Kidney (tissue), 14 donors: ENCODE measurements around the gene TMEM86A. TPM values are rescaled to one million over a fixed set of nuclear protein-coding genes. Genes with fewer than 3 reads are reported as not detected.

ENCODE experiments used
- DNase-seq, 5 donors: peaks; one replicate each; pipeline ENCODE4 v3.0.0-alpha.2; 2013 to 2020
- FAIRE-seq: peaks from 2 replicates; lab custom pipeline; 2012; peaks lifted over from hg19 to GRCh38; lab: Jason Lieb, UNC
- H3K27ac ChIP-seq, 2 donors: one replicate each; pipeline ENCODE4 v1.7.0; 2013; ENCODE audit warnings: low read depth in 2 of 2, low read length in 2 of 2, inconsistent platforms in 1 of 2
- H3K27me3 ChIP-seq: one replicate; pipeline ENCODE4 v1.7.1; 2013; ENCODE audit warnings: low read length, inconsistent platforms; ENCODE audit not compliant: control insufficient read depth, insufficient read depth
- H3K36me3 ChIP-seq, 3 donors: one replicate each; pipeline versions ENCODE4 v1.7.0 to v1.7.1; 2013; ENCODE audit warnings: low read length in 3 of 3, control low read depth in 1 of 3, inconsistent platforms in 1 of 3; ENCODE audit not compliant: insufficient read depth in 3 of 3, control insufficient read depth in 2 of 3
- H3K4me1 ChIP-seq, 3 donors: one replicate each; pipeline versions ENCODE4 v1.7.0 to v1.7.1; 2013; ENCODE audit warnings: low read length in 3 of 3, inconsistent platforms in 1 of 3, low read depth in 1 of 3; ENCODE audit not compliant: control insufficient read depth in 2 of 3, insufficient read depth in 2 of 3
- H3K4me3 ChIP-seq, 3 donors: one replicate each; pipeline versions ENCODE4 v1.7.0 to v1.8.1; 2013; ENCODE audit warnings: low read length in 3 of 3, control low read depth in 1 of 3, inconsistent platforms in 1 of 3
- H3K9ac ChIP-seq, 3 donors: one replicate each; pipeline versions ENCODE4 v1.7.0 to v1.7.1; 2013; ENCODE audit warnings: low read length in 3 of 3, control low read depth in 1 of 3, inconsistent platforms in 1 of 3
- H3K9me3 ChIP-seq, 3 donors: one replicate each; pipeline versions ENCODE4 v1.7.0 to v1.7.1; 2013; ENCODE audit warnings: low read length in 3 of 3, control low read depth in 1 of 3, inconsistent platforms in 1 of 3; ENCODE audit not compliant: control insufficient read depth in 2 of 3, insufficient read depth in 1 of 3
- intact Hi-C: fragments of 100-400 bp; cut with DNase I; formaldehyde crosslinking; loops from one replicate; pipeline ENCODE4 v1.11.1; 2022
- polyA plus RNA-seq: library from polyadenylated mRNA; stranded (reverse); fragments of 350-450 nt; fragmentation: Illumina TruSeq; extraction: RNeasy Lipid Tissue Mini Kit (QIAGEN cat#74804); gene quantifications from one replicate; pipeline ENCODE4 v1.2.3, GENCODE V29; 2014; ENCODE audit warnings: low read depth, low replicate concordance; ENCODE audit not compliant: insufficient read depth
- total RNA-seq: library from RNA; stranded (reverse); fragmentation: NEBNext Ultra II Directional; extraction: Animal tissue kit (Norgen Biotek cat#: 25700); gene quantifications from one replicate; pipeline ENCODE4 v1.2.1, GENCODE V29; 2021
- TF ChIP-seq, protein P1 (sequence below): IDR thresholded peaks from 3 replicates; pipeline ENCODE4 v1.5.1; 2012; ENCODE audit warnings: mild to moderate bottlenecking, moderate library complexity, borderline replicate concordance; ENCODE audit not compliant: insufficient read depth; ENCODE audit errors: extremely low read depth
- donor health status: control.
- donor health status: control.
- donor health status: control.
- donor health status: control.
- donor health status: control.
- donor health status: DM: yes; HTN: yes; CAD: no.
- donor health status: Normal renal cell carcinoma (clear cell type).

Gene TMEM86A
- total and polyA plus RNA-seq, 2 donors from 2014 or later, result 7.4 to 17.1 TPM

- no peaks in the 10 kb centered on the region for H3K9me3 ChIP-seq
- no peak overlapping the region for H3K27ac ChIP-seq
- H3K4me1 ChIP-seq, result peaks cover 0 to 37% (median 21%) of the 10 kb centered on the region in 3 donors
- H3K36me3 ChIP-seq, result no peaks in the 10 kb centered on the region
- DNase-seq, result peak in 1 of 5 donors; percentile 10
- no peak overlapping the region for H3K9ac ChIP-seq
- TF ChIP-seq, protein P1, sequence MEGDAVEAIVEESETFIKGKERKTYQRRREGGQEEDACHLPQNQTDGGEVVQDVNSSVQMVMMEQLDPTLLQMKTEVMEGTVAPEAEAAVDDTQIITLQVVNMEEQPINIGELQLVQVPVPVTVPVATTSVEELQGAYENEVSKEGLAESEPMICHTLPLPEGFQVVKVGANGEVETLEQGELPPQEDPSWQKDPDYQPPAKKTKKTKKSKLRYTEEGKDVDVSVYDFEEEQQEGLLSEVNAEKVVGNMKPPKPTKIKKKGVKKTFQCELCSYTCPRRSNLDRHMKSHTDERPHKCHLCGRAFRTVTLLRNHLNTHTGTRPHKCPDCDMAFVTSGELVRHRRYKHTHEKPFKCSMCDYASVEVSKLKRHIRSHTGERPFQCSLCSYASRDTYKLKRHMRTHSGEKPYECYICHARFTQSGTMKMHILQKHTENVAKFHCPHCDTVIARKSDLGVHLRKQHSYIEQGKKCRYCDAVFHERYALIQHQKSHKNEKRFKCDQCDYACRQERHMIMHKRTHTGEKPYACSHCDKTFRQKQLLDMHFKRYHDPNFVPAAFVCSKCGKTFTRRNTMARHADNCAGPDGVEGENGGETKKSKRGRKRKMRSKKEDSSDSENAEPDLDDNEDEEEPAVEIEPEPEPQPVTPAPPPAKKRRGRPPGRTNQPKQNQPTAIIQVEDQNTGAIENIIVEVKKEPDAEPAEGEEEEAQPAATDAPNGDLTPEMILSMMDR, result no peak
- intact Hi-C loops, result no loop called here
- no peak for FAIRE-seq
- no peak overlapping the region for H3K4me3 ChIP-seq
- no peaks in the 10 kb centered on the region for H3K27me3 ChIP-seq
Measured at GRCh38 chr11:18704698-18705097, 6.1 kb downstream of the TMEM86A start.

DNA sequence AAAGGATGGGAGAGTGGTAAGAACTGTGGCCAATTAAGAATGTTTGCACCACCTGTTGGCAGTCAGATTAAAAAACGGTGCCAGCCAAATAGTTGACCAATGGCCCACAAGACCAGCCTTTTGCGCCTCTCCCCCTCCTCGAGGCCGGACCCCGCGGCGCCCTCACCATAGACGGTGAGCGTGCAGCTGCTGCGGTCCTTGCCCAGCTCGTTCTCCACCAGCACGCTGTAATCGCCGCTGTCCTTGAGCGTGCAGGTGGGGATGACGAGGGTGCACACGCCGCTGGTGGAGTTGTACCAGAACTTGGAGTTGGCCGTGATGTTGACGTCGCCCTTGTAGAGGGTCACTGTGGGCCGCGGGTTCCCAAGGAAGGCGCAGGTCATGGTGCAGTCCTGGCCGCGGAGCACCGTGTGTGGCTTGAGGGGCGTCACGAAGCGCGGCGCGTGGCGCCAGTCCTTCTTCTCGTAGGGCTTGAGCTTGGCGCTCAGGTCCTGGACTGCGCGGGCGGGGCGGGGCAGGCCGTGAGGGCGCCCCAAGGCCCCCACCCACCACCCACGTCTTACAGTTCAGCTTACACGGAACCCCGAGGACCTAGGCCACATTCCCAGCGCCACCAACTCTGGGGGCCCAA, 7.2 kb downstream of the TMEM86A start:
- H3K9me3 ChIP-seq, result no peaks in the 10 kb centered on the region
- peak overlapping the region; percentile 31 to 74 (median 68) for H3K9ac ChIP-seq
- intact Hi-C loops, result no loop called here
- H3K27ac ChIP-seq, result peak overlapping the region; percentile 44 to 61
- no peaks in the 10 kb centered on the region for H3K36me3 ChIP-seq
- TF ChIP-seq, protein P1, result no peak
- H3K27me3 ChIP-seq, result no peaks in the 10 kb centered on the region
- H3K4me1 ChIP-seq, result peaks cover 0 to 27% (median 21%) of the 10 kb centered on the region in 3 donors
- no peak for FAIRE-seq
- H3K4me3 ChIP-seq, result peak overlapping the region; percentile 66 to 68 (median 67)
- peak; percentile 30 to 86 (median 60) for DNase-seq

DNA sequence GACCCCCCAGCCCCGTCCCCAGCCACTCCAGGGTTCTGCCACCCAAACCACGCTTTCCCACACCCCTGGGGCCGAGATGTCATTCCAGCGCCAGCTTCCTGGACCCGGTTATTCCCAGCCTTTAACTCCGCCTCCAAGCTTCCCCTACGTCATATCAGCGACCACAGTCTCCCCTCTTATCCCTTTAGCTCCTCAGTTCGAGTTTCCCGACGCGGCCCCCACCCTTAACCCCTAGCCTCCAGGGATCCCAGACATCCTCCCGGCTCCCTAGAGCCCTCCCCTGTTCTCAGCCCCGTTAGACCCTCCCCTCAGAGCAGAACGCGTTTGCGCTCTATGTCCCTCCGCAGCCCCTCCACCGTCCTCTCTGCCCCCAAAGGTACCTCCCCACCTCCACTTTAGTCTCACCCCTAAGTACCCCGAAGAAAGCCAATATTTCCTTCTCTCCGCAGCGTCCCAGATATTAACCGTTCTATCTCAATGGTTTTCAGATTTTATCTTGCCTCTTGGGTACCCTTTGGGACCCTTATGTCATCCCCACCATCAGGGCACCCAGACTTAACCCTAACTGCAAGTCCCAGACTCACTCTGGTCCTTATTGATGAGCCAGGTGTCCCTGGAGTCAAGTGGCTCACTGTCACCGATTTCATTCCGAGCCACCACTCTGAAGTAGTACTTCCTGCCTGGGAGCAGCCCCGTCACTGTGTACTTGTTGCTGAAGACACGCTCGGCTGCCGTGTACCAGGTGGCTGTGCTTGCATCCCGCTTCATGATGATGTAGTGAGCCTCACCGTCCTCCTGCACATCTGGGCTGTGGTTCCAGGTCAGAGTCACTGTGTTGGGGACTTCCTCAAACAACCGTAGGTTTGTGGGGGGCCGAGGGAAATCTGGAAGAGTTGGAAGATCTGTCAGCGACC, 8.0 kb downstream of the TMEM86A start:
- H3K36me3 ChIP-seq, result no peaks in the 10 kb centered on the region
- no peaks in the 10 kb centered on the region for H3K27me3 ChIP-seq
- H3K9me3 ChIP-seq, result no peaks in the 10 kb centered on the region
- peak overlapping the region; percentile 71 to 91 (median 74) for H3K4me3 ChIP-seq
- peaks cover 0 to 21% (median 19%) of the 10 kb centered on the region in 3 donors for H3K4me1 ChIP-seq
- intact Hi-C loops, result no loop called here
- FAIRE-seq, result no peak
- peak overlapping the region; percentile 51 to 96 (median 54) for H3K9ac ChIP-seq
- H3K27ac ChIP-seq, result peak overlapping the region; percentile 71 to 90
- DNase-seq, result peak; percentile 77 to 95 (median 87)
- TF ChIP-seq, protein P1, result no peak
